Mammary epithelial cell (primary cell): ENCODE measurements around the gene DPF1.

ENCODE experiments used
- CTCF ChIP-seq, 2 donors: IDR thresholded peaks in 1 of 2; conservative IDR thresholded peaks in 1 of 2; 2 replicates each; pipeline ENCODE4 v1.5.1; 2011 to 2012; ENCODE audit warnings: inconsistent platforms in 2 of 2, low read length in 2 of 2, mild to moderate bottlenecking in 2 of 2, control low read depth in 1 of 2, low read depth in 1 of 2; ENCODE audit not compliant: insufficient read depth in 1 of 2; ENCODE audit errors: extremely low read depth in 1 of 2
- EZH2 ChIP-seq: IDR thresholded peaks from 2 replicates; pipeline ENCODE4 v1.6.1; 2012; ENCODE audit warnings: low read length, inconsistent platforms, borderline replicate concordance

DNA sequence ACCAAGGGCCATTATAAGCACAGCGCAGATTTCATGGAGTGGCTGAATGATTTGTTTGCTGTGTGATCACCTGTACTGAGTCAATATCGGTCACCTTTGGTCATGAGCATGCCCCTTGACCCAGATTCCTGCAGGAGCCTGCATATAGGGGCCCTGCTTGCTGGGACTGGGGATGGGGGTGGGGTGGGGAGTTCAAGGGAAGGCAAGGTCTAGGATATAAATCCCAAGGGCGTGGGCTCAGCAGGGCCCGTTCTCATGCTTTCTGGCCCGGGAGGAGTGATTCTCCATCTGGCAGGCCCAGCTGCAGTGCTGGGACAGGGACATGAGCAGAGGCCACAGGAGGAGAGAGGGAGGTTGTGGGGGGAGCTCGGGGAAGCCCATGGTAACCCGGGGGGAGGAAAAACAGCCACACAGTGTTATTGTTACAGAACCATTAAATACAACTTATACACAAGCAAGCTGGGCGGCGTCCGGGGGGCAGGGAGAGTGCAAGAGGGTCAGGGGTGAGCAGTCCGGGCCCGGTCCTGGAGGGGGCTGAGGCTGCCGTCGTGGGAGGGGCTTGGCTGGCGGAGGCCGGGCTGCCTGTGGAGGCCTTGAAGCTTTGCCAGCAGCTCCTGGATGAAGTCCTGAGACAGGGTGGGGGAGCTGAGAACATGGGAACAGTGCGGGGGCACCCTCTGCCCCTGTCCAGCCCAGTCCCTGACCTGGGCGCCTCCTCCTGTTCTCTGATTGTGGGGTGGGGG, 27.0 kb upstream of the DPF1 start:
- TF ChIP-seq CTCF (conservative IDR thresholded peaks at IDR 0.05 in 1 of 2, IDR thresholded peaks at IDR 0.05 in 1 of 2; ENCODE audit: extremely low read depth in 1 of 2, insufficient read depth in 1 of 2, low read depth in 1 of 2, low read length in 2 of 2) (no peak), EZH2 (no peak)
